Measurements from ENCODE around the gene N4BP2. TPM values are rescaled to one million over a fixed set of nuclear protein-coding genes. Genes with fewer than 3 reads are reported as not detected.

The N4BP2 gene
- total and polyA plus RNA-seq, 9 donors = 3.5 to 21.3 (median 10.6) TPM

DNA sequence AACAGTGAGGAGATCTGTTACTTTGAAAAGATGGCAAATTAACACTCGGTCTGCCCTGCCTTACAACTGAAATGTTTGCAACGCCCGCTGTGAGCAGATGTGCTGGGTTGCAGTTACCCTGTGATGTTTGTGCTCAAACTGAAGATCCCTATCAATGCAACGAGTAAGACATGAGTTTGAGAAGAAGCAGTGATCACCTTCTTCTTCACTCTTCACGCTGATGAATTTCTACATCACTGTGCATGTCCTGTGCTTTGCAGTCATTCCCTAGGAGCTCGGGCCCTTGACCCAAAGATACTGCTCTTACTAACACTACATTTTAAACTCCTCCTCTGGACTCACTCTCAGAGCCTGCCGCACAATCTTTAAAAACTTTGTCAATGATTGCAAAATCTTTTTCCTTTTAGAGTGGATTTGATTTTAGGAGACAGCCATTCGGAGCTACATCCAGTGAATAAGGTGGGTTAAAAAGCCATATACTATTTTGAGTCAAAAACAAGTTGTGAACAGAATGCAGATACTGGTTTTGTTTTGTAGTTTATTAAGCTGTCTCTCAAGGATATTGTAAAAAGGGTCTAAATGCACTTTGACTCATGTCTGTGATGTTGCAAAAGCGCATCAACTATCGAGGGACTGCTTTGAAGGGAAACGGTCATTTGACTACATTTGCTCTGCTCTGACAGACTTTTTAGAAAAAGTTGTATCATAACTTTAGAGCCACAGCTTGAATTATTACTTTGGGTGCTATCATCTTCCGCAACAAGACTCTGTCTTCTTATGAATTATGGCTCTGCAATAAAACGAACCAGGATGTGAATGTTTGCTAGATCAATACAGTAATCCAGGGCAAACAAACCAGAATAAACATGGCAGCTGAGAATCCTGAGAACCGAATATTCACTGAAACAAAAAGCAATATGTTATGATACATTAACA is 134.5 kb downstream of the N4BP2 start:
- WGBS, 3 donors = 56 to 67% (median 59%) methylated on average over 14 of the region's 14 CpGs
- no peak overlapping the region for H3K4me3 ChIP-seq
- DNase-seq = no peak
- H3K36me3 ChIP-seq = no peaks in the 10 kb centered on the region
- peaks cover 2% of the 10 kb centered on the region for H3K4me1 ChIP-seq (ENCODE audit: insufficient read depth)
- intact Hi-C loops (cut with DNase I) = no loop called here
- TF ChIP-seq POLR2A (IDR thresholded peaks at IDR 0.05) (no peak), EP300 (IDR thresholded peaks at IDR 0.05) (no peak), CTCF (IDR thresholded peaks at IDR 0.05) (no peak)
- no peak overlapping the region for H3K27ac ChIP-seq
- H3K9me3 ChIP-seq = no peaks in the 10 kb centered on the region
- no peaks in the 10 kb centered on the region for H3K27me3 ChIP-seq

GRCh38 chr4:40192114-40193015 is 135.7 kb downstream of the N4BP2 start:
- H3K27ac ChIP-seq = no peak overlapping the region
- WGBS, 3 donors = 78 to 84% (median 79%) methylated on average over 8 of the region's 8 CpGs

DNA sequence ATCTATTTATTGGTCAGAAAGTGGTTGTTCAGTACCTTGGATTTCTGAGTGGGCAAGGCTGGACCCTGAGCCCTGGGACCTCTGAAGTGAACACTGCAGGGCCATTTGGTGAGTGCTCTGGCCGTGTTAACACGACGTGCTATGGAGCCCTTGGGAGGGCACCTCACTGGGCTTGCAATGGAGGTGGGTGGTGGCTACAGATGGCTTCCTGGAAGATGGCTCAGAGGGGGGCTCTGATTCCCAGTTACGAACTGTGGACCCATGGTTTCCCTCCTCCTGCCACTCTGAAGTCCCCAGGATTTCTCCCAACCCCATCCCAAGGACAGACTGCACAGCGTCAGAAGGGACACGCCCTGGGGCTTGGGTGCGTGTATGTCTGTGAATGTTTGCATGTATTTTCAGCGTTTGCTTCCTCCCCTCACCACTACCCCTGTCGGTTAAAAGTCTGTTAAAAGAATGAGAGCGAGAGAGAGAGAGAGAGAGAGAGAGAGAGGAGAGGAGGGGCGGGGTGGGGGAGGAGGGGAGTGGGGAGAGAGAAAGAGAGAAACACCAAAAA is 136.4 kb downstream of the N4BP2 start:
- H3K4me1 ChIP-seq (ENCODE audit: insufficient read depth) = peaks cover 2% of the 10 kb centered on the region
- intact Hi-C loops (cut with DNase I) = no loop called here
- TF ChIP-seq CTCF (IDR thresholded peaks at IDR 0.05) (no peak), POLR2A (IDR thresholded peaks at IDR 0.05) (no peak), EP300 (IDR thresholded peaks at IDR 0.05) (no peak)
- H3K9me3 ChIP-seq = no peaks in the 10 kb centered on the region
- H3K27ac ChIP-seq = no peak overlapping the region
- no peaks in the 10 kb centered on the region for H3K27me3 ChIP-seq
- no peak for DNase-seq
- H3K36me3 ChIP-seq = no peaks in the 10 kb centered on the region
- 70 to 79% (median 78%) methylated on average over 11 of the region's 11 CpGs for WGBS, 3 donors
- no peak overlapping the region for H3K4me3 ChIP-seq

More at GRCh38 chr4:40192114-40193015, 135.7 kb downstream of the N4BP2 start:
- TF ChIP-seq POLR2A (IDR thresholded peaks at IDR 0.05) = no peak
- TF ChIP-seq EP300 (IDR thresholded peaks at IDR 0.05) = no peak
- no peak for TF ChIP-seq CTCF (IDR thresholded peaks at IDR 0.05)
- intact Hi-C loops (cut with DNase I) = no loop called here
- no peaks in the 10 kb centered on the region for H3K36me3 ChIP-seq
- H3K4me1 ChIP-seq (ENCODE audit: insufficient read depth) = peaks cover 2% of the 10 kb centered on the region
- H3K4me3 ChIP-seq = no peak overlapping the region
- no peaks in the 10 kb centered on the region for H3K27me3 ChIP-seq
- no peak for DNase-seq
- H3K9me3 ChIP-seq = no peaks in the 10 kb centered on the region

DNA sequence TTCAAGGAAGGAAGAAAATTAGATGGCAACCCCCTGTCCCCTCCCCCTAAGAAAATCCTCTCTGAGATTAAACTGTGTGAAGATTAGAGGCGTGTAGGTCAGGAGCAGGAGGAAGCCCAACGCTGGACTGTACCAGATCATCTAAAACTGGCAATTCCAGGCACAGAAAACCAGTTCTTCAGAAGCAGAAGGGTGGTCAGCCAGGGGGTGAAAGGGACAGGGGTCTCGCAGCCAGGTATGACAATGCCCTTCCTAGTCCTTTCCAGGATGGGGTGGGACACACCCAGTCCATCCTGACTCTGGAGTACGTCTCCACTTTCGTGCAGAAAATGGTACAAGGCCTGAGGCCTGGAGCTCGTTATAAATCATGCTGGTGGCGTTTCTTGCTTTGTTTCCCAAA is 136.9 kb downstream of the N4BP2 start:
- Histone ChIP-seq H3K9me3 (no peaks in the 10 kb centered on the region), H3K27ac (no peak overlapping the region), H3K36me3 (no peaks in the 10 kb centered on the region), H3K4me3 (no peak overlapping the region), H3K4me1 (ENCODE audit: insufficient read depth) (peaks cover 2% of the 10 kb centered on the region), H3K27me3 (no peaks in the 10 kb centered on the region)
- intact Hi-C loops (cut with DNase I) = no loop called here
- TF ChIP-seq POLR2A (IDR thresholded peaks at IDR 0.05) = no peak
- no peak for TF ChIP-seq EP300 (IDR thresholded peaks at IDR 0.05)
- no peak for TF ChIP-seq CTCF (IDR thresholded peaks at IDR 0.05)
- WGBS, 3 donors = 87 to 95% (median 92%) methylated on average over 7 of the region's 7 CpGs
- no peak for DNase-seq

All from ovary (tissue), 9 donors.